K562 (cell line): ENCODE measurements around the gene TLX2.

ENCODE experiments used
- ARHGAP35 ChIP-seq: fragments of 450-650 bp; IDR thresholded peaks from 2 replicates; pipeline ENCODE4 v1.6.1; 2018; ENCODE audit not compliant: partially characterized antibody
- ATF3 ChIP-seq, 2 experiments: fragments of 450-650 bp in 1 of 2; sonication (generic) in 1 of 2; formaldehyde crosslinking in 1 of 2; IDR thresholded peaks in 1 of 2; conservative IDR thresholded peaks in 1 of 2; 2 replicates each; pipeline versions ENCODE4 v1.6.1 to v1.8.1; 2016 to 2023; ENCODE audit warnings: mild to moderate bottlenecking in 2 of 2, moderate library complexity in 2 of 2, inconsistent platforms in 1 of 2, missing genetic modification reagents in 1 of 2
- CTCF ChIP-seq, 3 experiments: IDR thresholded peaks in 2 of 3; conservative IDR thresholded peaks in 1 of 3; 2 replicates each; pipeline ENCODE4 v1.5.1; 2011 to 2012; ENCODE audit warnings: low read length in 3 of 3, mild to moderate bottlenecking in 3 of 3, control low read depth in 2 of 3, improper control_type of control experiment in 1 of 3, inconsistent platforms in 1 of 3, low read depth in 1 of 3, mixed read lengths in 1 of 3, moderate library complexity in 1 of 3; ENCODE audit not compliant: insufficient read depth in 2 of 3
- DEAF1 ChIP-seq: fragments of 450-650 bp; formaldehyde crosslinking; IDR thresholded peaks from 2 replicates; pipeline ENCODE4 v1.4.0; 2020; ENCODE audit warnings: mild to moderate bottlenecking, moderate library complexity
- ELF1 ChIP-seq: fragments of 200-800 bp; sonication (Bioruptor generic); IDR thresholded peaks from 2 replicates; pipeline ENCODE4 v1.6.1; 2016; ENCODE audit warnings: missing genetic modification characterization, missing compliant biosample characterization
- ELK1 ChIP-seq: sonication (generic); formaldehyde crosslinking; IDR thresholded peaks from 2 replicates; pipeline ENCODE4 v1.8.1; 2022; ENCODE audit warnings: missing genetic modification reagents
- EP300 ChIP-seq: IDR thresholded peaks from 2 replicates; pipeline ENCODE4 v1.6.1; 2012; ENCODE audit warnings: low read length, improper control_type of control experiment
- MTA2 ChIP-seq: fragments of 450-650 bp; IDR thresholded peaks from 2 replicates; pipeline ENCODE4 v1.6.1; 2016; ENCODE audit warnings: low read depth
- PHB2 ChIP-seq: fragments of 450-650 bp; IDR thresholded peaks from 2 replicates; pipeline ENCODE4 v1.6.1; 2017; ENCODE audit warnings: low read depth
- POLR2A ChIP-seq: fragments of 450-650 bp; conservative IDR thresholded peaks from 2 replicates; pipeline ENCODE4 v1.6.1; 2016
- RCOR1 ChIP-seq, 2 experiments: IDR thresholded peaks; 2 replicates each; pipeline ENCODE4 v1.6.1; 2012; ENCODE audit warnings: low read depth in 2 of 2, low read length in 2 of 2, borderline replicate concordance in 1 of 2, improper control_type of control experiment in 1 of 2
- SIN3A ChIP-seq, 2 experiments: fragments of 150-350 bp in 1 of 2; IDR thresholded peaks; 2 replicates each; pipeline ENCODE4 v1.6.1; 2011 to 2016; ENCODE audit warnings: borderline replicate concordance in 2 of 2, low read depth in 2 of 2, low read length in 2 of 2, mild to moderate bottlenecking in 2 of 2, moderate library complexity in 2 of 2; ENCODE audit not compliant: control insufficient read depth in 1 of 2
- ZC3H11A ChIP-seq: IDR thresholded peaks from 2 replicates; pipeline ENCODE4 v1.6.1; 2012; ENCODE audit warnings: low read depth, low read length, improper control_type of control experiment
- ZNF551 ChIP-seq: fragments of 250-450 bp; sonication (Bioruptor Pico); IDR thresholded peaks from 2 replicates; pipeline ENCODE4 v1.5.0; 2021; ENCODE audit warnings: mild to moderate bottlenecking, moderate library complexity

- TF ChIP-seq ELF1 (tag) (no peak), CTCF (IDR thresholded peaks at IDR 0.05 in 2 of 3, conservative IDR thresholded peaks at IDR 0.05 in 1 of 3; ENCODE audit: insufficient read depth in 2 of 3, low read depth in 1 of 3, low read length in 3 of 3) (no peak), ZC3H11A (no peak), EP300 (no peak), ZNF551 (CRISPR knock-in tag) (no peak), SIN3A (IDR thresholded peaks at IDR 0.05; ENCODE audit: borderline replicate concordance in 2 of 2, control insufficient read depth in 1 of 2, low read depth in 2 of 2, low read length in 2 of 2) (no peak), ATF3 (IDR thresholded peaks at IDR 0.05) (no peak), ATF3 (CRISPR knock-in tag; conservative IDR thresholded peaks at IDR 0.05) (no peak), RCOR1 (IDR thresholded peaks at IDR 0.05; ENCODE audit: borderline replicate concordance in 1 of 2, low read depth in 2 of 2, low read length in 2 of 2) (no peak), ARHGAP35 (no peak), PHB2 (no peak), ELK1 (CRISPR knock-in tag) (no peak), DEAF1 (CRISPR knock-in tag) (no peak), POLR2A (0 out of 2 replicates have a peak, but pooled peaks have one; percentile 36), MTA2 (no peak)
These were observed 16.3 kb upstream of the TLX2 start for GRCh38 chr2:74497777-74498499.
